WTC11 (cell line): ENCODE results near the gene PMEPA1.

ENCODE experiments used
- ESRRA ChIP-seq: sonication (generic); formaldehyde crosslinking; IDR thresholded peaks from 2 replicates; pipeline ENCODE4 v1.8.1; 2022; ENCODE audit warnings: mild to moderate bottlenecking, missing genetic modification reagents, borderline replicate concordance
- ETV6 ChIP-seq: sonication (generic); formaldehyde crosslinking; IDR thresholded peaks from 2 replicates; pipeline ENCODE4 v1.8.1; 2022; ENCODE audit warnings: mild to moderate bottlenecking, missing genetic modification reagents
- NFYB ChIP-seq: sonication (generic); formaldehyde crosslinking; conservative IDR thresholded peaks from 2 replicates; pipeline ENCODE4 v1.8.0; 2022; ENCODE audit warnings: low read depth, missing genetic modification reagents
- SMAD4 ChIP-seq: sonication (generic); formaldehyde crosslinking; IDR thresholded peaks from 2 replicates; pipeline ENCODE4 v1.8.0; 2022; ENCODE audit warnings: mild to moderate bottlenecking, missing genetic modification reagents
- ZNF121 ChIP-seq: sonication (generic); formaldehyde crosslinking; IDR thresholded peaks from 2 replicates; pipeline ENCODE4 v1.8.0; 2023; ENCODE audit warnings: missing genetic modification reagents
- ZNF232 ChIP-seq: sonication (generic); formaldehyde crosslinking; IDR thresholded peaks from 2 replicates; pipeline ENCODE4 v1.8.0; 2022; ENCODE audit warnings: mild to moderate bottlenecking, missing genetic modification reagents
- TF ChIP-seq, protein P1 (sequence below): fragments of 200-600 bp; IDR thresholded peaks from 2 replicates; pipeline ENCODE4 v1.8.0; 2022; ENCODE audit warnings: antibody characterized with exemption
- TF ChIP-seq, protein P2 (sequence below): sonication (generic); formaldehyde crosslinking; IDR thresholded peaks from 2 replicates; pipeline ENCODE4 v1.8.1; 2022; ENCODE audit warnings: mild to moderate bottlenecking, missing genetic modification reagents, moderate library complexity, borderline replicate concordance

DNA sequence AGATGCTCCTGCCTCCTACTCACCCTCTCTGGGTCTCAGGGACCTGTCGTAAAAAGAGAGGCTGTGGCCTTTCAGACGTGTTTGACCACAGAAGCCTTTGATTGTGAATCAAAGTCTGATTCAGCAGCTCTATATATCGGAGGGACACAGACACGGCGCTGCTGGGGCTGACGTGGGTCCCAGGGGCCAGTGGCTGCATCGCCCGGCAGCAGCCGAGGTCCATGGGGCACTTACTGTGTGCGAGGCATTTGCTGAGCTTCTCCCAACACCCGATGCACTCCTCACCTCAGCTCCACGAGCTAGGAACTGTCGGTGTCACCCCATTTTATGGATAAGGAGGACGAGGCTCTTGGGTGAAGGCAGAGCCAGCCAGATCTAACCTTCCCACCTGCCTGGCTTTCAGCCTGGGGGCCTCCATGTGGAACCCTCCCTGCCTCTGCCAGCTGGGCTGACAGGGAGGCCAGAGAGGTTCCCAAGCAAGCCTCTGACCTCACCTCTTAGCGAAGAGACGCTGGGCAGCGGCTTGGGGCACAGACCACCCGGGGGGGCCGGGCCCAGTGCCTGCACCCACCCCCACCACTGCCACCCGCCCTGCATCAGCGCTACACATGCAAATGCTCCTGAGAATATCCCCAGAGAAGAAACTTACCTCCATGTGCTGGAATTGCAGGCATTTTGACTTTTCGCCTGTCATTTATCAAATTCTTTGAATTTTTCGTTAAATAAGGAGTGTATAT is 19.9 kb downstream of the PMEPA1 start:
- TF ChIP-seq, protein P1, sequence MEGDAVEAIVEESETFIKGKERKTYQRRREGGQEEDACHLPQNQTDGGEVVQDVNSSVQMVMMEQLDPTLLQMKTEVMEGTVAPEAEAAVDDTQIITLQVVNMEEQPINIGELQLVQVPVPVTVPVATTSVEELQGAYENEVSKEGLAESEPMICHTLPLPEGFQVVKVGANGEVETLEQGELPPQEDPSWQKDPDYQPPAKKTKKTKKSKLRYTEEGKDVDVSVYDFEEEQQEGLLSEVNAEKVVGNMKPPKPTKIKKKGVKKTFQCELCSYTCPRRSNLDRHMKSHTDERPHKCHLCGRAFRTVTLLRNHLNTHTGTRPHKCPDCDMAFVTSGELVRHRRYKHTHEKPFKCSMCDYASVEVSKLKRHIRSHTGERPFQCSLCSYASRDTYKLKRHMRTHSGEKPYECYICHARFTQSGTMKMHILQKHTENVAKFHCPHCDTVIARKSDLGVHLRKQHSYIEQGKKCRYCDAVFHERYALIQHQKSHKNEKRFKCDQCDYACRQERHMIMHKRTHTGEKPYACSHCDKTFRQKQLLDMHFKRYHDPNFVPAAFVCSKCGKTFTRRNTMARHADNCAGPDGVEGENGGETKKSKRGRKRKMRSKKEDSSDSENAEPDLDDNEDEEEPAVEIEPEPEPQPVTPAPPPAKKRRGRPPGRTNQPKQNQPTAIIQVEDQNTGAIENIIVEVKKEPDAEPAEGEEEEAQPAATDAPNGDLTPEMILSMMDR: no peak
- TF ChIP-seq ZNF121 (CRISPR knock-in tag): no peak
- TF ChIP-seq, protein P2, sequence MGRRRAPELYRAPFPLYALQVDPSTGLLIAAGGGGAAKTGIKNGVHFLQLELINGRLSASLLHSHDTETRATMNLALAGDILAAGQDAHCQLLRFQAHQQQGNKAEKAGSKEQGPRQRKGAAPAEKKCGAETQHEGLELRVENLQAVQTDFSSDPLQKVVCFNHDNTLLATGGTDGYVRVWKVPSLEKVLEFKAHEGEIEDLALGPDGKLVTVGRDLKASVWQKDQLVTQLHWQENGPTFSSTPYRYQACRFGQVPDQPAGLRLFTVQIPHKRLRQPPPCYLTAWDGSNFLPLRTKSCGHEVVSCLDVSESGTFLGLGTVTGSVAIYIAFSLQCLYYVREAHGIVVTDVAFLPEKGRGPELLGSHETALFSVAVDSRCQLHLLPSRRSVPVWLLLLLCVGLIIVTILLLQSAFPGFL (CRISPR knock-in tag): no peak
- TF ChIP-seq SMAD4 (CRISPR knock-in tag): no peak
- no peak for TF ChIP-seq ETV6 (CRISPR knock-in tag)
- no peak for TF ChIP-seq ESRRA (CRISPR knock-in tag)
- no peak for TF ChIP-seq ZNF232 (CRISPR knock-in tag)
- TF ChIP-seq NFYB (CRISPR knock-in tag): no peak
